Lower leg skin (tissue), 3 donors: ENCODE data around the gene KRT7.

Source experiments
- POLR2A ChIP-seq, 2 donors: fragments of 450-650 bp; IDR thresholded peaks; one replicate each; pipeline ENCODE4 v1.6.1; 2016 to 2017; ENCODE audit warnings: antibody characterized with exemption in 2 of 2, mild to moderate bottlenecking in 1 of 2, moderate library complexity in 1 of 2
- TF ChIP-seq, protein P1 (sequence below), 3 donors: fragments of 450-650 bp; IDR thresholded peaks; one replicate each; pipeline ENCODE4 v1.5.1; 2016; ENCODE audit warnings: antibody characterized with exemption in 3 of 3, mild to moderate bottlenecking in 3 of 3, moderate library complexity in 2 of 3

DNA sequence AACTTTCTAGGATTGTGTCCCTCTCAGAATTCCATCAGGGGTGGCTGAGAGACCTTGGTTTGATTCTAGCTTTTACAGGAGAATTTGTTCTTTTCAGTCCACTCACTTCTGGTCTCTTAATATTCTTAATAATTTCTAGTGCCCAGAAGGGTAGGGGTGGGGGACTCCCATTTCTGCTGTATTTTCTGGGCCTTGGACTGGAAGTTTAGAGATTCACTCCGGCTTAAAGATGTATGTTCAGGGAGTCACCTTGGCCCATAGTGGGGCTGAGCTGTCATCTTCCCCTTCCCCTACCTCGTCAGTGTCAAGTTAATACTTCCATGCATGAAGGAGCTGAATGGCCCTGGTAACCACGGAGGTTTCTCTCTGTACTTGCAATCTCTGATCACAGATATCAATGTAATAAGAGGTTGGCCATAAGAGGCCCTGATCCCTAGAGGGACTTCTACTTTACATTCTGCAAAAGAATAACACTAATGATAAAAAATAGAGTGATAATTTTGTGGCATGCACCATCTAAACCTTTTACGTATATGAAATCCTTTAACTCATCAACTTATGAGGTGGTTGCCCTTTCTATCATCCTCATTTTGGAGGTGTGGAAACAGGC is 51.6 kb downstream of the KRT7 start:
- TF ChIP-seq, protein P1, sequence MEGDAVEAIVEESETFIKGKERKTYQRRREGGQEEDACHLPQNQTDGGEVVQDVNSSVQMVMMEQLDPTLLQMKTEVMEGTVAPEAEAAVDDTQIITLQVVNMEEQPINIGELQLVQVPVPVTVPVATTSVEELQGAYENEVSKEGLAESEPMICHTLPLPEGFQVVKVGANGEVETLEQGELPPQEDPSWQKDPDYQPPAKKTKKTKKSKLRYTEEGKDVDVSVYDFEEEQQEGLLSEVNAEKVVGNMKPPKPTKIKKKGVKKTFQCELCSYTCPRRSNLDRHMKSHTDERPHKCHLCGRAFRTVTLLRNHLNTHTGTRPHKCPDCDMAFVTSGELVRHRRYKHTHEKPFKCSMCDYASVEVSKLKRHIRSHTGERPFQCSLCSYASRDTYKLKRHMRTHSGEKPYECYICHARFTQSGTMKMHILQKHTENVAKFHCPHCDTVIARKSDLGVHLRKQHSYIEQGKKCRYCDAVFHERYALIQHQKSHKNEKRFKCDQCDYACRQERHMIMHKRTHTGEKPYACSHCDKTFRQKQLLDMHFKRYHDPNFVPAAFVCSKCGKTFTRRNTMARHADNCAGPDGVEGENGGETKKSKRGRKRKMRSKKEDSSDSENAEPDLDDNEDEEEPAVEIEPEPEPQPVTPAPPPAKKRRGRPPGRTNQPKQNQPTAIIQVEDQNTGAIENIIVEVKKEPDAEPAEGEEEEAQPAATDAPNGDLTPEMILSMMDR (IDR thresholded peaks at IDR 0.05), result no peak
- TF ChIP-seq POLR2A (IDR thresholded peaks at IDR 0.05), result no peak
